Germinal center (tissue), 1 donor: ENCODE data around the gene HOXB7.

Experiments used
- DNase-seq: peaks from one replicate; pipeline ENCODE4 v3.0.0; 2012; ENCODE audit warnings: mixed read lengths, low spot score

HOXB7 gene

GRCh38 chr17:48636177-48637018 is 25.6 kb upstream of the HOXB7 start:
- DNase-seq, result peak; percentile 81

GRCh38 chr17:48634493-48635208 is 23.8 kb upstream of the HOXB7 start:
- DNase-seq, result no peak

- no peak for DNase-seq
Observed at GRCh38 chr17:48633266-48633677, 22.5 kb upstream of the HOXB7 start.

- DNase-seq, result no peak
Observed at GRCh38 chr17:48632579-48633265, 21.9 kb upstream of the HOXB7 start.

- no peak for DNase-seq
Observed at GRCh38 chr17:48631693-48632578, 21.1 kb upstream of the HOXB7 start.

- DNase-seq, result no peak
Observed at GRCh38 chr17:48630925-48631692, 20.3 kb upstream of the HOXB7 start.

GRCh38 chr17:48630009-48630924 is 19.4 kb upstream of the HOXB7 start:
- DNase-seq, result no peak

GRCh38 chr17:48629411-48629759 is 18.6 kb upstream of the HOXB7 start:
- DNase-seq, result no peak

- no peak for DNase-seq
Observed at GRCh38 chr17:48628649-48629410, 18.0 kb upstream of the HOXB7 start.

GRCh38 chr17:48627623-48628521 is 17.1 kb upstream of the HOXB7 start:
- DNase-seq, result no peak

- no peak for DNase-seq
Observed at GRCh38 chr17:48627118-48627597, 16.3 kb upstream of the HOXB7 start.

- DNase-seq, result no peak
Observed at GRCh38 chr17:48626245-48627117, 15.7 kb upstream of the HOXB7 start, which contains the start of gene HOXB9. Gene HOXB9 (minus strand): TSS chr17:48626358. CDS start chr17:48626269, 89 bp downstream.

GRCh38 chr17:48625495-48626244 is 14.9 kb upstream of the HOXB7 start:
- peak; percentile 58 for DNase-seq

- DNase-seq, result no peak
Observed at GRCh38 chr17:48624544-48625494, 14.0 kb upstream of the HOXB7 start.

GRCh38 chr17:48624118-48624517 is 13.3 kb upstream of the HOXB7 start:
- no peak for DNase-seq
